Measurements from ENCODE around the gene CDHR1.
"Not testable (repeated sequence)": the region's sequence is repeated elsewhere in the genome, so short reads cannot be mapped to it uniquely, and the experiment has no call there.

The CDHR1 gene

DNA sequence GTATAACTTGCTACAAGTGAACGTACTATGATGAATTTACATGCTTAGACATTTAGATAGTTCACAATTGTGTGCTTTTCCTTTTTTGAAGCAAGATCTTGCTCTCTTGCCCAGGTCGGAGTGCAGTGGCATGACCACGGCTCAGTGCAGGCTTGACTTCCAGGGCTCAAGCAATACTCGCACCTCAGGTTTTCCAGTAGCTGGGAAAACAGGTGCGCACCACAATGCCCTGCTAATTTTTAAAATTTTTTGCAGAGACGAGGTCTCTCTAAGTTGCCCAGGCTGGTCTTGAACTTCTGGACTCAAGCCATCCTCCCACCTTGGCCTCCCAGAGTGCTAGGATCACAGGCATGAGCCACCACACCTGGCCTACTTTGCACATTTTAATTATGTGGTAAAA is 18.9 kb upstream of the CDHR1 start:
- DNase-seq, result no peak

DNA sequence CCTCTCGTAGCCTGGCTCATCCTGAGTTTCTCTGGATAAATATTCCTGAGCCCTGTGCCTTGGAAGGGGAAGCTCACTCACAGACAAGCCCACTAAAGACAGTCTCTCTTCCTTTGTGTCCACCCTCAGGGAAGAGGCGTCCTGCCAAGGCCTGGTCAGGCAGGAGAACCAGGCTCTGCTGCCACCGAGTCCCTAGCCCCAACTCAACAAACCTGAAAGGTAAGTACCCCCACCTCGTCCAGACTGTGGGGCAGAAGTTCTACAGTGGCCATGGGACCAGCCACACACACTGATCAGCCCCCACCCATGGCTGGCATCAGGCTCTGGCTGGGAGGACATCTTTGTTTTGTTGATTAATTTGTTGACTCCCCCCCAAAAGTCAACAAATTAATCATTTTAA is 18.0 kb upstream of the CDHR1 start:
- DNase-seq, result no peak

DNA sequence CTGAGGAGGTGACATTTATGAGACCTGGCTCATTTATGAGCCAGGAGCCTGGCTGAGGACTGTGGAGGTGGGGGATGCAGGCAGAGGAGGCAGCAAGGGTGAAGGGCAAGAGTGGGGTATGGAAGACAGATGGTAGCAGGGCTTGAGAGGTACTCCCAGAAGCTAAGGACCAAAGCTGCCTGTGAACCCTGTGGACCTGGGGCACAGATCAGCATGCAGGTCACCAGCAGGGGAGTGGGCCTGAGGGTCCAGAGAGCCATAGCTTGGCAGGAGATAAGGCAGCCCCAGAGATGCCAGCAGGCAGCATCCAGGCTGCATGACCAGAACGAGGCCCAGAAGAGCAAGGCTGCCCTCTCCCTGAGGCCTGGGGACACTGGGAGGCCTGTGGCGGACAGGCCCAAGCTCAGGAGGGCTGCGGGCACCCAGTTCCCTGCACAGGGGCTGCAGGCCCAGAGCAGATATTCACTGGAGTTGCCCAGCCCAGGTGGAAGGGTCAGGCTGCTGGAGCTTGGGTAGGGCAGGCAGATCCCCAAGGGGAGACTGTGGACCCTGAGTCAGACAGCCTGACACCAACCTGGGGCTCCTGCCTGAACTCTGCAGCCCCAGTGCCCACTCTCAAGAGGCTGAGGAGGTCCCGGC is 17.4 kb upstream of the CDHR1 start:
- DNase-seq, result no peak

DNA sequence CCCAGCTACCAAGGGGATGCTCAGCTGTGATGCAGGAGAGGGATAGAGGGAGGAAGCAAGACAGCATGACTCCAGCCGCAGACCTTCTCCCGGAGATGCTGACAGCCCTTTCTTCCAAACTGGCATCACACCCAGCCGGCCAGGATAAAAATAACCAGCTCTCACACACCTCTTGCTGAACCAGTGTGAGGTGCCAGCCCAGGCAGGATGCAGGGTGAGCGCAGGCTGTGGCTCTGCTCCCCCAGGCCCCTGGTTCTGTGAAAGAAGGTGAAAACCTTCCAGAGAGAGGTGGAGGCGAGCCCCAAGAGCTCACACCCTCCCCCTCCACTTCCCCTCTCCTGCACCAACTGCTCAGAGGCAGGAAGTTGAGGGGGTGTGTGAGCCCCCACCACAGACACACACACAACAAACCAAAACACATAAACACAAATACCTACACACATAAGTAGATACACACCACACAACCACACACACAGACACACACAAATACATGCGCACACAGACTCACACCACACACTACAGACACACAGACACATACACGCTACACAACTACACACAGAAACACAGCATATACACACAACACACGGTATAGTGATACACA is 16.7 kb upstream of the CDHR1 start:
- no peak for DNase-seq

DNA sequence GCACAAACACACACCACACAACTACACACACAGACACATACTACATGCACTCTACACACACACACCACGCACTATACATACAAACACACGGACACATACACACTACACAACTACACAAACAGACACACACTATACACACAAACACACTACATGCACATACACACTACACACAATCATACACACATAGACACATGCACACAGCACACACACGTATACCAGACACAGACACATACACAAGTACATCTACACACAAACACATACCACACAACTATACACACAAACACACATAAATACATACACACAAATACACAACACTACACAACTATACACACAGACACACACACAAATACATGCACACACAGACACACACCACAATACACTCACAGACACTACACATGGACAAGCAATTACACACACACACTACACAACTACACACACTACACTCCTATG is 16.2 kb upstream of the CDHR1 start:
- DNase-seq, result no peak

DNA sequence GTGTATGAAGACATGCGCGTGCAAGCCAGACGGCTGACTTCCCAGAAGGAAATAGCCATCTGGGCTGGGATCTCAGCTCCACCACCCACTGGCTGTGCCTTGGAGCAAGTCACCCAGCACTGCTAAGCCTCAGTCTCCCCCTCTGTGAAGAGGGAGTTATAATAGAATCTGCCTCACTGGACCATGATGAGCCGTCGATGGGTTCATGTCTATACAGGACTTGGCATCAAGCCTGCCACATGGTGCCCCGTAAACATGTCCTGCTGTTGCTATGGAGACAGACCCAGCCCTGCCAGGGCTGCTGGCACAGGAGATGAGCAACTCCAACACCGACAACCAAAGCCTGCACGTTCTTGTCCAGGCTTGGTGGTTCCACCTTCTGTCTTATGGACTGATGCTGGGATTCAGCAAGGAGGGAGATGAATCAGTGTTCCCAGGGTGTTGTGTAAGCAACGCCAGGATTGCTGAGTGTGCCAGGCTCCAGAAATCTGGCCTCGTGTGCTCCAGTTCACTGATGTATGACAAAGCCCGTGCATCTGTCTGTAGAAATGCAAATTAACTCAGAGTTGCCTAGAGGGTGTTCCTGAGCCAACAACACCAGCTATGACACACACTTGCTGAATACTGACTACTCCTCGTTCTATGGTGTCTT is 15.2 kb upstream of the CDHR1 start:
- no peak for DNase-seq

DNA sequence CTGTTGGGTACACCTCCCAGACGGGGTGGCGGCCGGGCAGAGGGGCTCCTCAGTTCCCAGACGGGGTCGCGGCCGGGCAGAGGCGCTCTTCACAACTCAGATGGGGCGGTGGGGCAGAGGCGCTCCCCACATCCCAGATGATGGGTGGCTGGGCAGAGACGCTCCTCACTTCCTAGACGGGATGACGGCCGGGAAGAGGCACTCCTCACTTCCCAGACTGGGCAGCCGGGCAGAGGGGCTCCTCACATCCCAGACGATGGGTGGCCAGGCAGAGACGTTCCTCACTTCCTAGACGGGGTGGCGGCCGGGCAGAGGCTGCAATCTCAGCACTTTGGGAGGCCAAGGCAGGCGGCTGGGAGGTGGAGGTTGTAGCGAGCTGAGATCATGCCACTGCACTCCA is 14.0 kb upstream of the CDHR1 start:
- DNase-seq, result not testable (repeated sequence)

DNA sequence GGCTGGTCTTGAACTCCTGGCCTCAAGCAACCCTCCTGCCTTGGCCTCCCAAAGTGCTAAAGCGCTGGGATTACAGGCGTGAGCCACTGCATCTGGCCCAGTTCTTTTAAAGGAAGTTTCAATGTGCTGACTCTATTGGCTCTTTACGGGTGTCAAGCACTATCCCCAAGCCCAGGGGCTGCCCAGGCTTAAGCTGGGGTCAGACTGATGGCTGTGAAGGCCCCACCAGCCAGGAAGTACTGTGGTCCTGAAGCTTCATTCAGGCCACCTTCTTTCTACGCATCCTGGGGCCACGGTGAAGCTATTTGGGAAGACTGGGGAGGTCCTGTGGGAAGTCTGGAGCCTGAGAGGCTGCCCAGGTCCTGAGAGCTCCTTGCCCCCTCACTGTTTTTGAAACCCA is 12.7 kb upstream of the CDHR1 start:
- no peak for DNase-seq

DNA sequence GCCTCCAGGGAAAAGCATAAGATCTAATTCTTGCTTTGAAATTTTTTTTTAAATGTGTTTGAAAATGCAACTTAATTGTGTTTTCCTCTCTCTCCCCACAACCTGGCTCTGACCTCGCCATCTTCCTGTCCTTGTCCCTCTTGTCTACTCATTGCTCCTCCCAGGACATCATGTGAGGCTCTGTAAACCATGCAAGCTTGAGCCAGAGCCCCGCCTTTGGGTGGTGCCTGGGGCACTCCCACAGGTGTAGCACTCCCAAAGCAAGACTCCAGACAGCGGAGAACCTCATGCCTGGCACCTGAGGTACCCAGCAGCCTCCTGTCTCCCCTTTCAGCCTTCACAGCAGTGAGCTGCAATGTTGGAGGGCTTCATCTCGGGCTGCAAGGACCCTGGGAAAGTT is 9.8 kb upstream of the CDHR1 start:
- no peak for DNase-seq

DNA sequence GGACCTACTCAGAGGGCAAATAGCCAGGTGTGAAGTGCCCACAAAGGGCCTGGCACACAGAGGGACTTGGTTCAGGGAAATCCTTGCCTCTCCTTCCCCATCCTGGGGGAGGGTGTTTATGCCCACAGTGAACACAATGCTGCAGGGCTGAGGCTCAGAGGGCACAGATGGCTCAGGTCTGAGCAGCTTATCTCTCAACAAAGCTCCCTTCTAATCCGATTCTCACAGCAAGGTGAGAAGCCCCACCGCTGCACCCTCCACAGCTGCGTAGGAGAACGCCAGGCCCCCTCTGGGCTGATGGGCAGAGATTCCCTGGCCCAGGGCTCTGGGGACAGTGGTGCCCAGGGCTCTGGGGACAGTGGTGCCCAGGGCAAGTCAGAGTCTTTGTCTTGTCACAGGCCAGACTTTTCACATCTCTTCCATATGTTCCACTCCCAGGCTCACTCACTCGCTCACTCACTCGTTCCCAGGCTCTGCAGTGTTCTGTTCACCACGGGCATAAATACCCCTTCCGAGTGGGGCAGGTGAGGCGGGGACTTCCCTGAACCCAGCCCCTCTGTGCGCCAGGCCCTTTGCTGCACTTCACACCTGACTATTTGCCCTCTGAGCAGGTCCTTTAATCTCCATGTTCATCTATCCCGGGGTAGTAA is 8.7 kb upstream of the CDHR1 start:
- no peak for DNase-seq

DNA sequence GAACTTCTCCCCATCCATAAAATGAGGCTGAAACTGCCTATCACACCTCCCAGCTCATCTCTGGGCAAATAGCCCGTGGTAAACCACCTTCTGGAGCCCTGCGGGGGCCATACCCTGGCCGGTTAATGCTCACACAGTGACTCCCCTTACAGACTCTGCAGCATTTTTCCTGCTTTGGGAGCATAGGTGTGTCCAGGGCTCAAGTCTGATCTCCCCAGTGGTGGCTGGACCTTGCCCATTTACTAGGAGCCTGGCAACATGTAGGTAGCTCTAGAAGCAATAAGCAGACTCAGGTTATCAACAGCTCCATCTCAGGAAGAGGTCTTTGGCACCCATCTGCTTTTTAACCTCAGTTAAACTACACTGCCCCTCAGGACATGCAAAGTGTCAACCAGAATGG is 5.5 kb upstream of the CDHR1 start:
- DNase-seq, result no peak

DNA sequence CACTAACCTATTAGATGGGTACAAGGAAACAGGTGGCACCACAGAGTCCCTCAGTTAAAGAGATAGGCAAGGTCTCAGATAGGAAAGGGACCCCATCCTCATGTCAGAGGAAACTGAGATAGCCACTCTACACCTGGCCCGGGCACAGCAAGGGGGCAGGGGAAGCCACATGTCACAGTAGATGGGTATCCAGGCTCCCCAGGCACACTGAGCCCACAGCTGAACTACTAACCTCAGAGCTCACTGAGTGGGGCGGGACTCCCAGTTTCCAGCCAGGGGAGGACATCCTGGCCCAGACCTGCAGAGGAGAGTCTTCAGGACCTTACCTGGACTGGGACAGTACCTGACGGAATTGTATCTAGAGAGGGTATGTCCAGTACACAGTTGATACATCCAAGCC is 3.7 kb upstream of the CDHR1 start:
- DNase-seq, result no peak

DNA sequence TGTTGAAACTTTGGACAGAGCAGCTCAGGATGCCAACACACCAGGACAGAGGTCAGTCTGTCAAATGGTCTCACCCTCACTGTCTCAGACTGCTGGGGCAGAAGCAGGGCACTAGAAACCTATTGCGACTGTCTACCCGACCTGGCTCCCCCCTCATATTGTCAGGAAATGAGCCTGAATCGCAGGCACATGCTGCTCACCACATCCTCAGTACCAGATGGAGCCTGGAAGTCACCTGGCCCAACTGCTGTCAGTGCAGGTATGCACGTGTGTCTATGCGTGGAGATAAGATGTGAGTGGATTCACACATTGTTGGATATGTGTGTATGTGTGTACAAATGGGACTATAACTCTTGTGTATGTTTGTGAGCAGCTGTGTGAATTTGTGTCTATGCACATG is 3.2 kb upstream of the CDHR1 start:
- no peak for DNase-seq

DNA sequence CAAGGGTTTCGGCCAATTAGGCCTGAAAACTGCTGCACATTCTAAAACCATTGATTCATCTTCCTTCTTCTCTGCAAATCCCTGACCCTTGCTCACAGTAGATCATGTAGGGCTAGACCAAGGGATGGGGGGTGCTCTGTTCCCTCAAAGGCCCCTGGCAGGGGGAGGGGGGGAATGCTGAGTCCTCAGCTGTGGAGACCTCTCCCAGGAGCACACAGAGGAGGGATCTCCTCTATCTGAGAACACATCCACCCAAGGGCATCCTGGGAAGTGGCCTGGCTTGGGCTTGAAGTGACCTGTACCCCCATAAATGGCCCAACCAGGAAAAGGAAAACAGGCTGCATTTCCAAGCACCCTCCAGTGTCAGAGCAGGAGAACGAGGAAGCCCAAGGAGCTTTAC is 1.0 kb upstream of the CDHR1 start:
- no peak for DNase-seq

DNA sequence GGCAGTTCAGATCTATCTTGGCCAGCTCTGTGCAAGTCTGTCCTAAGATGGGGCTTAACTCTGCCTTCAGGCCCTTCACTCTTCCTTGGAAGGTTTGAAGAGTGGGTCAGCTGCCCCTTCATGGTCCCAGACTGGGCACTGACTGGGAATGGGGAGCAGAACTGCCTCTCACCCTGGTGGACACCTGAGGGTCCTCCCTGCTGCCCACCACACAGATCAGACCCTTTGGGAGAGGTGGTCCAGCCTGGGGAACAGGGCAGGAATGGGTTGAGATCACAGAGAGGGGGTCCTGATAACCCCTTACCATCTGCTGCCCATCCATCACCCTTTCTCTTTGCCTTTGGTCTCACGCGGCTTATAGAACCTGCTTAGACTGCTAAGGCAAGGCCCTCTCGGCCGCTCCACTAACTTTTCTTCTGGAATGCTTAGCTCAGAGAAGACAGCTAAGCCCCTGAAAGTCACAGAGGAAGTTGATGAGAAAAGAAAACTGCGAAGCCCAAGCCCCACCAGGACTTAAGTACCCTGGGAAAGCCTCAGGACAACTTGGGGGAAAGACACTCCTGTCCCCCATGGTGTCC is 402 bp upstream of the CDHR1 start:
- no peak for DNase-seq

DNA sequence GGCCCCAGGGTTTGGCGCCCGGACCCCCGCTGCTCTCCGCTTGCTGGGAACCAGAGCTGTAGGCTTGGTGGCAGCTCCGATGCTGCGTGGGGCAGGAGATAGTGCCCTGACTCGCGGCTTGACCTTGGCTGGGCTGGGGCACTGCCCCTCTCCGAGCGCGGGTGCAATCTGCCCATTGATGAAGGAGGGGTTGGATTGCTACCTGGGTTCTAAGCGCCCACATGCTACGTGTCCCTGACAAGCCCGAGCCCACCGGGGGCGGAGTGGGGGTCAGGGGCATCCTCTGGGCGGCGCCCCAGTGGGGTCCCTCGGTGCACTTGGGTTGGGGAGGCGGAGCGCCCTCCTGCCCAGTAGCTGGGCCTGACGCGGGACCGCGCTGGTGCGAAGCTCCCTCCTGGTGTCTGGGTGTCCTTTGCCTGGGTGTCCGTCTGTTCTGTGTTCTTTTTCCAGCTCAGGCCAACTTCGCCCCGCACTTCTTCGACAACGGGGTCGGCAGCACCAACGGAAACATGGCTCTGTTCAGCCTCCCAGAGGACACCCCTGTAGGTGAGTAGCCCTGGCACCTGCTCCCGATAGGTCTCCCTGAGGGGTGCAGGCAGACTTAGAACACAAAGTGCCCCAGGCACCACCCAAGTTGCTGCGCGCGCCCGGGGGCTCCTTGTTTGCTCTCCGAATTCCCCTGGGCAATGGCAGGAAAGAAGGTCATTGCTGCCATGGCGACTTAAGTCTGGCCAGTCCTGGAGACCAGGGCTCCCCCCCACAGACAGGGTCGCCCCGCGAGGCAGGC is 900 bp downstream of the CDHR1 start:
- DNase-seq, result no peak

DNA sequence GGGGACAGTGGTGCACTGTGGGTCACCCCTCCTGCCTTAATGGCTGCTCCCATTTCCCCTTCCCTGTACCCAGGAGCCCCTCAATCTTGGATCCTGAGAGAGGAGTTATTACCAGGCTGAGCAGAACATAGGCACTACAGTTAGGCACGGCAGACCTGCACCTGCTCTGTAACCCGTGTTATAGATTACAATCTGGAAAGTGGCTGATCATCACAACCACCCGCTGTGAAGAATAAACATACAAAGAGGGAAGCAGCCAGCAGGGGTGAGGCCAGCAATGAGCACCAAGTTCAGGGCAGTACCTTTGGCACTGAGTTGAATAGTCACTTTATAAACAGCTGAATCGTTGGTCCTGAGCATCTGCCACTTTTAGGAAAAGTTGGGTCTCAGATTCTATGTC is 1.7 kb downstream of the CDHR1 start:
- no peak for DNase-seq

DNA sequence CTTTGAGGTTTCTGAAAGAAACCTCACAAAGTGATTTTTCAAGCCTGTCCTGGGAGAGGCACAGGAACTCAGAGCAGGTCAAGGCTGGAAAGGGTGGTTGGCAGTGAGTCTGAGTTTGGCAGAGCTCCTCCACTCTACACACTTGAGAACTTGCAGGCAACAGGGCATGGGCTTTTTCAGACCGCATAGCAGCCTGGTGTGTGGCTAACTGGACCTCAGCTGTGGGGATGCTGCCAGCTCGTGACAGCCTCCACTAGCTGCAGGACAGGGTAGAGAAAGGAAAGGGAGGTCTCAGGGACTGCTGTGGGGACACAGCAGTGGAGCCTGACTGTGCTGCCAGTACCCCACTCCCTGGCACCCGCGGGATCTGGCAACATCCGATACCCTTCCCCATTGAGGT is 2.6 kb downstream of the CDHR1 start:
- DNase-seq, result no peak

DNA sequence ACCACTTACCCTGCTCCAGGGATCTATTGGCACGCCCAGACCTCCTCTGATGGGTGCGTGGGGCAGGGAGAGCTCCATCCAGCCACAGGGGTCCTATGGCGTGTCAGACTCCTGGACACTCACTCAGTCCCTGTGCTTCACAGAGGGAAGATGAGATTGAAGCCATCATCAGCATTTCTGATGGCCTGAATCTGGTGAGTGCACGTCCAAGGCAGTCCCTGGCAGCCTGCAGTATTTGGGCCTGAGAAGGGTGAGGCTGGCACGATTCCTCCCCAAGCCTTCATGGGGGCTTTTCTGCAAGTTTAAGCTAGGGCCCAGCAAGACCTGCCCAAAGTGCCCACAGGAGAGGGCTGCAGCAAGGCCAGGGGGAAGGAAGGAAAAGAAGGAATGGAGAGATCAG is 3.3 kb downstream of the CDHR1 start:
- DNase-seq, result no peak

DNA sequence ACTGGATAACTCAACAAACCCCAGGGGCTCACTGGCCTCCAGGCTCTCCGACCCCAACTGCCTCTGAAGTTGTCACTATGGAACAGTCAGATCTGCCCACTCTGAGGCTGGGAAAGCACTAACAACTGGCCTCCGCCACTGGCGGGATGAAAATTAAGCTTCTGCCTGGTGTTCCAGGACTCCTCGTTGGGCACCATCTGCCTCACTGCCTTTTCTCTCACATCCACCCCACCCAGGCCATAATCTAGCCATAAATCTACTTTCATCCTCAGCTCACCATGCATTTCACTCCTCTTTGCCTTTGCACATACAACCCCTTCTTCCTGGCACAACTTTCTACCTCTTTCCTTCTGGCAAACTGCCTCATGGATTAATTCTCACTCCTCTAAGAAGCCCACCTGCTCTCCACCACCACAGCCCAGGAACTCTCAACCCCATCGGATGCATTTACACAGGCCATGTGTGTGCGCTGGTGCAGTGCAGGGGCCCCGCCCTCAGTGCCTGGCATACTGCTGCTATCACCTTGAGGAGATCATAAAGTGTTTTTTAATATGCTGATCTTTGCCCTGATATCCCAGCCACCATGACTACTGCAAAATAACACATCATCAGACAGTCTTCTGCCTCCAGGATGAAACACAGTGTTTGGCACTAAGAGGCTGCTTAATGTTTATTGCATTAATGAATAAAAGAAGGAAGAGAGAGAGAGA is 4.0 kb downstream of the CDHR1 start:
- no peak for DNase-seq

DNA sequence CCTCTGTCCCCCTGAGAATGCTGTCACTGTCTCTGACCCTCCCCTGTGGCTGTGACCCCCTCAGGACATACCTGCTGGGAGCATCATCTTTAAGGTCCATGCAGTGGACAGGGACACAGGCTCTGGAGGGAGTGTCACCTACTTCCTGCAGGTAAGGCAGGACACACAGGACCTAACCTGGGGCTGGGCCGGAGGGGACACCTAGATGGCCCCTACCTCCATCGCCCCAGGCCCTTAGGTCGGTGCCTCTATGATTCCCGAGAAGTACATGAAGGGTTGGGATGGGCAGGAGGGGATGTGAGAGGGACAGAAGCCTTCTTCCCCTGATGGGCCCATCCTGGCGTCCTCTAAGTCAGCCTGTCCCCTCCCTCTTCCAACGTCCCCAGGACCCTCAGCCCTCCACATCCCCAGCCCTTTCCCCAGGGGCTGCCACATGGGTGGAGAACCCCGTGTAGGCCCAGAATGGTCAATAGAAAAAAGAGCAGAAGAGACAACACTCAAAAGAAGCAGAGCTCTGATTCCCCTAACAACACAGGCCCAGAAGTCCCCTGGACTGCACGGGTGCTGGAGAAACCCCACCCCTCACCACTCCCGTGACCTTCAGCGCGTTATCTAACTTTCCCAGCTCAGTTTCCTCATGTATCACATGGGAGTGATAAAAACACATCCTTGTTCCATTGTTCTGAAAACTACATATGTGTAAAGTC is 6.4 kb downstream of the CDHR1 start:
- DNase-seq, result no peak

DNA sequence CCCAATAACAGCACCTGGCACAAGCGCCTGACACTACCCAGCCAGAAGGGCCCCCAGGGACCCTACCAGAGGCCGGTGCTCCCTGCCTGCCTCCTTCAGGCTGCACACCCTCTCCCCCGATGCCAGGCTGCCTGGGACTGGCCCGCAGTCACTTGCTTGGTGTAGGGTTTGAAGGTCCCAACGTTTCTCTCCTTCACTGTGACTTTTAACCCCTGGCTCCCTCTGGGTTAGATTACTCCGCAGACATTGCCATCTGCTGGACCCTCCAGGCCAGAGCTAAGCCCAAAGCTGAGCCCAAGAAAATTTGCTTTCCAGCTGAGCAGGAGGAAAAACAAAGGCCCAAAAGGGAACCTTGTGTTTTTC is 6.9 kb downstream of the CDHR1 start:
- DNase-seq, result no peak
